Activated CD4-positive, alpha-beta T cell treated with anti-CD3 and anti-CD28 coated beads for 4 hours (primary cell): Measurements from ENCODE around the gene RIT2.

Source experiments
- DNase-seq, 2 donors: peaks; one replicate each; pipeline ENCODE4 v3.0.0-alpha.2; 2020

Gene RIT2

GRCh38 chr18:42921226-42921737 is 194.2 kb downstream of the RIT2 start:
- DNase-seq = no peak

DNA sequence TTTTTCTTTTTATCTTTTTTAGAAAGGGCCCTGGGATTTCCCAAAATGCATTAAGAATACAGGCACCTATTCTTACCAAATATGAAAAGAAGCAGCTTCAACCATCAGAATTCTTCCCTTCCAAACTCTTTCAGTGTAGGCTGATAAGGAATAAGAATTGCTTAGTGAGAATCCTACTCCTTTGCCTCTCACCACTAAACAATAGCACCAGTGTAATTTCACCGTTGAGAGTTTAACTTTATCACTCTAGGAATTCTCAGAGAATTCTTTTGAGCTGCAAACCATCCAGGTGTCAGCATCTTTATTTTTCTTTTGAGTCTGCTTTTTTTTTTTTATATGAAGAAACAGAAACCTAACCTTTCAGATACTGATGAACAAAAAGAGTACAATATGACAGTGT is 194.9 kb downstream of the RIT2 start:
- no peak for DNase-seq

DNA sequence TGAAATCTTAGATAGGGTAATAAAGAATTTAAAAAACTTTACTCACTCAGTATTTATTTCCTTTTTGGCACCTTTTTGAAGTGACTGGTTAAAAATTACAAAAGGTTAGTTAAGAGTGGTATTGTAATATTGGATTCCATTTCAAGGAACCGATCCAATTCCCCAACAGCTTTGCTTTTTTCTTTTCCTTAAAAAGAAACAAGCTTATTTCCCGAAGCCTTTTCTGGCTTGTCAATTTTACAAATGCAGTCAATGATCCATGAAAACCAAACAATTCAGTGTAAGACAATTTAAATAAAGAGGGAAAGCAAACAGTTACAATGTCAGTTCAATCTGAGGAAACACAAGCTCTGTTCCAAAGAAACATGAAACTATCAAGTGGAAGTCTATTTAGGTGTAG is 200.2 kb downstream of the RIT2 start:
- DNase-seq = no peak

DNA sequence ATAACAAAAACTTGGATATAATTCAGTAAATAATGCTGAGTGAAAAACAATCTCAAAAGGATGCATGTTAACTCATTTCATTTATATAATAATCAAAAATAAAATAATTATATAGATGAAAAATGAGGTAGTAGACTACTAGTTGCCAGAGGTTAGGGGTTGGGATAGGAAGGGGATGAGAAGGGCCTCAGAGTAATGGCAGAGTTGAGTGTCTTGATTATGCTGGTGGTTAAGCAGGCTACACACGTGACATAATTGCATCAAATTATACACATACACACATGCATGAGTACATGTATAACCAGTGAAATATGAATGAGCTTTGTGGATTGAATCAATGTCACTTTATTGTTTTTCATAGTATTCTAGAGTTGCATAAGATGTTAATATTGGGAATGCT is 201.0 kb downstream of the RIT2 start:
- DNase-seq = no peak

- DNase-seq = no peak
Measured at GRCh38 chr18:42909095-42909494, 206.4 kb downstream of the RIT2 start.

GRCh38 chr18:42906761-42907160 is 208.7 kb downstream of the RIT2 start:
- DNase-seq = no peak

DNA sequence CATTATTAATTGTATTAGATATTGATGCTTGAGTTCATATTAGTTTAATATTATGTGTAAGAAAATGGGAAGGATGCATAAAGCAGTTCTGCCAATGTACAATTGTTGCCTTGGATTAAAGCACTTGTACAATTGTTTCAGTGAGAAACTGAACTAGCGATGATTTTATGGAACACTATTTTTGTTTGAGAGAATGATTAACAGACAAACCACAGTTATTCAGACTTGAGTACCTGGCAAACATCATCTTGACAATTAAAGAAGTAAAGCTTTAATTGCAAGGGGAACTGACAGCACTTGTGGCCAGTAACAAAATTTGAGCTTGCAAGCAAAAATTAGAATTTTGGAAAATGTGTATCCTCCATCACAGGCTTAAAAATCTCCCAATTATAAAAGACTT is 214.3 kb downstream of the RIT2 start:
- no peak for DNase-seq

DNA sequence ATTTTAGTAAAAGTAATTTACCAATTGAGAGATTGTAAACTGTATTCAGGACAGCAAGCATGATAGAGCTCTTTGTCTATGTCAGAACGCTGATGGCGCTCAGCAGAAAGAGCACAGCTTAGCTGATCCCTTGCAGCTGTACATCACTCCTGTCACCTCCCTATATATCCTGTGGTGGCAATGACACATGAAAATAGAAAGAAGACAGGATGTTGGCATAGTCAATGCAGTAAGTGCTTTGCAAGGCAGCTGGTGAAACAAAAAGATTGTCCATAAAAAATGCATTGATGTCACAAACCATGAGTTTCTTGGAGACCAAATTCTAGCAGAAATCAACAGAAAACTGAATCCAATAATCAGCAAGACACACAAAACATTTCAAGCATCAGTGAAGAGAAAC is 221.5 kb downstream of the RIT2 start:
- DNase-seq = no peak

- no peak for DNase-seq
Measured at GRCh38 chr18:42892181-42892580, 223.3 kb downstream of the RIT2 start.

DNA sequence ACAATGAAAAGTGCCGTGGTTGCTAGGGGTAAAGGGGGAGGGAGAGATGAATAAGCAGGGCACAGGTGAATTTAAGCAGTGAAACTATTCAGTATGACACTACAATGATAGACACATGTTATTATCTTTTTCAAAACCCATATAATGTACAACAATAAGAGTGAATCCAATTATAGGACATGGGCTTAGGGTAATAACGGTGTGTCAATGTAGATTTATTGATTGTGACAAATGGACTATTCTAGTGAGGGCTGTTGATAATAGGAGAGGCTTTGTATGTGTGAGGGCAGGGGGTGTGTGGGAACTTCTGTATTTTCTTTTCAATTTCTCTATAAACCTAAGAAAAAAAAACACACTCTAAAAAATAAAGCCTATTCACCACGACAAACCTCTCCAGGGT is 223.8 kb downstream of the RIT2 start:
- DNase-seq = no peak

DNA sequence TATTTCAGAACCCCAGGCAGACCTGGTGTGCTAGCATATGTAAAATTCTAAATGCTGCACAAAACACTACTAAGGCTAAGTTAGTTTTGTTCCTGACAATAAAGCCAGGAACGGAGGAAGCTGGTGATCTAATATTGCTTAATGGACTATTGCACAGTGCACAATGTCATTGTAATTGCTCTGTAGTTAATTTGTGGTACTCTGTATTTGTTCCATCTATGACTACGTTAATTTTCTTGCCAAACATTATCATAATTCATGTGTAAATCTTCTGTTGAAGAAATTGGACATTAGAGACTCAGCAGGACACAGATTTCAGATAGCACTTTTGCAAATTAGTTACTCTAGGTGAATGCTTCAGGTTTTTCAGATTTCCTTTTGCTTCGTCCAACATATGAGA is 232.3 kb downstream of the RIT2 start:
- no peak for DNase-seq

GRCh38 chr18:42882122-42882521 is 233.4 kb downstream of the RIT2 start:
- DNase-seq = no peak

GRCh38 chr18:42872838-42873237 is 242.6 kb downstream of the RIT2 start:
- DNase-seq = no peak

- no peak for DNase-seq
Measured at GRCh38 chr18:42864876-42865275, 250.6 kb downstream of the RIT2 start.

DNA sequence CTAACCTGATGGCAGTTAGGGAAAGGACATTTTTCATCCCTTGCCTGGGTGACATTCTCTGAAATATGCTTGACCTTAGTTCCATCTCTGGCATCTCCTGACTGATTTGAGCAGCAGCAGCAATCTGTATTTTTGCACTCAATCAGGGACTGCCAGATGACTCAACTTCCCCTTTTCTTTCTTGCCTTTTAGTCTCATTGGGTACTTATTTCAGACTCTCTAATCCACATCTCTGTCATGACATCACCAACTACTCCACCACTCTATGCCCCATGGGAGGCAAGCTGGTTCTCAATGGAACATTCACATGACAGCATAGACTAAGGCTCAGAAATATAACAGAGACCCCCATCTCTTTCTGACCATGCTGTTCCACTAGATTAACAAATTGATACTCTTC is 254.2 kb downstream of the RIT2 start:
- no peak for DNase-seq

DNA sequence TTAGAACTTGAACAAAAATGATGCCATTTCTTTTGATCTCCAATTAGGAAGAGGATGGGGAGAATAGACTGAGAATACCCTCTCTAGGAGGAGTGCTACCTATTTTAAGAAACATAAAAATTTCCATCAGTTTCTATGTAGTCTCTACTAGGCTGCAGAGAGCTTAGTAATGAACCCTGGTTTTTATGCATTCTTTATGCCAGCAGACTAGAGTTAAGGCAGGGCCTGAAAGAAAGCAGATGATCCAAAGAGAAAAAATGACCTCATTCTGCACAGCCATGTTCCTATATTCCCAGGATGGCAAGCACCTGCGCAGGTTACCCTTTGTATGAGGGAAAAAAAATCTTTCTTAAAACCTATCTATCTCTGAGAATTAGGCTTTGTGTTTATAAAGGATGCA is 254.9 kb downstream of the RIT2 start:
- DNase-seq = no peak

- DNase-seq = no peak
Measured at GRCh38 chr18:42860011-42860410, 255.5 kb downstream of the RIT2 start.

GRCh38 chr18:42854558-42854957 is 260.9 kb downstream of the RIT2 start:
- DNase-seq = no peak

DNA sequence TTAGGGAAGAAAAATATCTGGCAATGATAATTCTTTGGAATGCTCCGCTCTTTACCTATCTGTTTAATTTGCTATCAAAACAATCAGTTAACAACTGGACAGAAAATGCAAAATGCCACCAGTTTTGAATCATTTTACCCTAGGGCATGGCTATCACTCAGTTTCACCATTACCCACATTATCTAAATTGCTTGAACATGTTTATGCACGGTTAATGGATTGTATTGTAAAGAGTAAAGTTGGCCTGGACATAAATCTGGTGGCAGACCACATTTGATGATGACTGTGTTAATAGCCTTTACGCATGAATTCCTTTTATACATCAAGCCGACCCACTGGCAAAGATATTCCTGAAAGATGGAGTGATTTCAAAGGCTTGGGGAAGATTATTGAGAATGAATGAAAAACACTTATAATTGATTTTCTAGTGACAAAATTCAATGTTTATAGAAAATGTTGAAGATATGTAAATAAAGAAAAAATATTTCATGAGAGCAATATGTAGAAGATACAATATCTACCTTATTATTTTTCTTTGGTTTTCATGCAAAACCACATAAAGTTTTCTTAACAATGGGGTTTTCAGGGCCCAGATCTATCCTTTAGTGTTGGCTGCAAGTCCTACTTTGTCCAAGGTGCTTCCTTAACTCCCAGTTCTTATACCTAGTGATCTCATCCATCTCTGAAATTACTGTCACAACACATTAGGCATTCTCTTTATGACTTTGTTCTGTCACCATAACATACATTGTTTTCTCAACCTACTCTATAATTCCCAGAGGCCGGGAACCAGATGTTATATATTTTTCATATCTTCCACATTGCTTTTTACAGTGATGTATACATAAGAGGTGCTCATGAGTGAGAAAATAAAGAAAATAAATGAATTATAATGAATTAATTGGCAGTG is 265.1 kb downstream of the RIT2 start:
- DNase-seq = no peak

DNA sequence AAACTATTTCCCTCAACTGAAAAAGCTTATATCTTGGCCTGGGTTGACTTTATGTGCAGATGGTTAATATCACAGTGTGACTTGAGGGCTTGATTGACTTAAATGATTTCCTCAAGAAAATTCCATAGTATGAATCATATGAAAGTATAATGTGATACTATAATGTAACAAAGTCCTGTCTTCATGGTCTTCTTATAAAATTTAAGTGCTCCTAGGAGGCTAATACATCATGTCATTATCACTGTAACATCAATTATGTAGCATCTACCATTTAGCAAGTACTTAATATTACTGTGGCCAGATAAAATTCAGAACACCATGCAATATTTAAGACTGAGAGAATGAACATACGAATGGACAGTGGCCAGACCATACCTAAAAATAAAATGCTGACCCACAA is 276.1 kb downstream of the RIT2 start:
- no peak for DNase-seq

DNA sequence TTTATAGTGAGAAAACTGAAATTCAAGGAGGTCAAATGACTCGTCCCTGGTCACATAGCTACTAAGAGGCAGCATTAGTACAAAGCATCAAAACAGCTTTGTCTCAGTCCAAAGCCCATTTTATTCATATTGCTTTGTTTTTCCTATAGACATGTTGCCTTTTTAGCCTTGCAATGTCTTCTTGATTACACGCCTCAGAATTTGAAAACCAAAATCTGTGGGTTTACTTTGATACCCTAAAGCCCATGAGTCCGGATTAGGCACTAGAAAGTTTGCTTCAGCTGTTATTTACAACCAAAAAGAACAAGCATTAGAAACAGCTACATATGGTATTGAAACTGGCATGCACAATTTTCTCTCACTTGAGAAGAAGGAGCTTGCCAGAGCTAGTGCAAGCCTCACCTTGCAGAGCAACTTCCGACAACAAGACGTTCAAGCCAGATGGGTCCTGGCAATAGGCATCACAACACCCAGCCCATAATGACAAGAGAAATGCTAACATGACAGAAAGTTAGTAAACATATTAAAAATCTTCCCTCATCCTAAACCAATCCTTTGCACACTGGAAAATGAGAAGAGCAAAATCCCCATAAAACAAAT is 276.8 kb downstream of the RIT2 start:
- no peak for DNase-seq

GRCh38 chr18:42830936-42831335 is 284.5 kb downstream of the RIT2 start:
- DNase-seq = no peak

DNA sequence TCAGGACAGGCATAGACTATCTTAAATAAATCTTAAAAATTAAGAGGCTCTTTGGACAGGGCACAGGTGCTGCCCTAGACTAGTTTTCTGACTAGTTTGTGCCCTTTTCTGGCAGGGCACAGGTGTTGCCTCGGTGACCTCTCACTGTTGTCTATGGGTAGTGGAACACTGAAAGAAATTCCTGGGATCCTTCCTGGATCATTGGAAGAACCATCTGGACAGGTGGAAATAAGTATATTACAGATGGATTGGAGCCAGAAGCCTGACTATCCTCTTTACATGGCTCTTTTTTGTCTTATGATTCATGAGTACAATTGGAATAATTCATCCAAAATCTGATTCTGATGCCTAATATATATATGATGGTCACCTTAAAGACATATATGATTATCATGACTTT is 286.6 kb downstream of the RIT2 start:
- no peak for DNase-seq

DNA sequence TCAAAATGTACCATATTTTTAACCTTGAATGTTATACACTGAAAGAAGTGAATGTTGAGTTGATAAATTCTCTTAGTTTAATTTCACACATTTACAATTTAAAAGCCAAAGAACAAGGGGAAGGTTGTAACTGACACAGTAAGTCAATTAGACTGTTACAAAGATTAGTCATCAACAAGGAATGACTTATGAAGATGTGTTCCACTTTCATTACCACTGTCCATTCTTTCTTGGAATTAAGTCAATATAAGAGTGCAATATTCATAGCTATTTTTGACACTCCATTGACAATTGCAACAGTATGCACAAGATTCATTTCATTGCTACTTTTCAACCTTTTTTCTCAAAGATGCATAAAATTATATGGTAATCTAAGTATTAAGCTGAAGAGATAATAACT is 291.3 kb downstream of the RIT2 start:
- no peak for DNase-seq

- no peak for DNase-seq
Measured at GRCh38 chr18:42822711-42823110, 292.8 kb downstream of the RIT2 start.
